ENCODE data around the gene PDE3A.

DNA sequence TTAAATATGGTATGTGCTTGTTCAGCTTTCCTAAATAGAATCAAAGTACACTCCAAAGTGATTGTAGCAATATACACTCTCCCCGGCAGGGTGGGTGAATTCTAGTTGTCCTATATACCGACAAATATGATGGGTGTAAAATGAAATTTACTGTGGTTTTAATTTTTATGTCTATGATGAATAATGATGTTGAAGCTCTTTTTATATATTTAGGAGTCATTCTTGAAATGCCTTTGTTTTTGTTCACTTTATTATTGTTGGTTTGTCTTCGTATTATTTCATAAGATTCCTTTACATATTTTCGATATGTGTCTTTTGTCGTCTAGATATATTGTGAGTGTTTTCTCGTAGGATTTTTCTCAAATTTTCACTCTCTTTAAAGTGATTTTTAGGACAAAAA lies 105.7 kb downstream of the PDE3A start:
- no peak for TF ChIP-seq GATA2 (IDR thresholded peaks at IDR 0.05; ENCODE audit: low read depth, low read length)
- TF ChIP-seq GATA3 (IDR thresholded peaks at IDR 0.05; ENCODE audit: low read depth, low read length): no peak

Measured in SH-SY5Y (cell line).